GM23338 (cell line): ENCODE measurements around the gene SLX4. TPM values are rescaled to one million over a fixed set of nuclear protein-coding genes. Genes with fewer than 3 reads are reported as not detected.

Source experiments
- ATAC-seq: fragments of 200-7000 bp; cut with Tn5 transposase; 3 replicates; pipeline ENCODE4 v1.9.1; 2020
- DNase-seq: peaks from one replicate; pipeline ENCODE4 v3.0.0-alpha.2; 2015; ENCODE audit warnings: low spot score
- H2AFZ ChIP-seq: fragments of 200-600 bp; sonication (generic); 2 replicates; pipeline ENCODE4 v1.8.0; 2016; ENCODE audit warnings: antibody characterized with exemption, mild to moderate bottlenecking, moderate library complexity
- H3F3A ChIP-seq: fragments of 200-600 bp; sonication (generic); replicated peaks from 2 replicates; pipeline ENCODE4 v1.8.0; 2017; ENCODE audit warnings: antibody characterized with exemption, mixed run types, low read depth
- H3K27ac ChIP-seq: fragments of 200-600 bp; sonication (generic); 2 replicates; pipeline ENCODE4 v1.6.1; 2016; ENCODE audit warnings: low read depth
- H3K27me3 ChIP-seq: fragments of 200-600 bp; sonication (generic); 2 replicates; pipeline ENCODE4 v1.8.0; 2016; ENCODE audit warnings: mild to moderate bottlenecking, mixed run types, moderate library complexity; ENCODE audit not compliant: insufficient read depth
- H3K36me3 ChIP-seq: fragments of 200-600 bp; sonication (generic); 2 replicates; pipeline ENCODE4 v1.8.0; 2016; ENCODE audit warnings: mild to moderate bottlenecking; ENCODE audit not compliant: insufficient read depth
- H3K4me1 ChIP-seq: fragments of 200-600 bp; sonication (generic); 2 replicates; pipeline ENCODE4 v1.8.0; 2016; ENCODE audit warnings: mild to moderate bottlenecking, moderate library complexity; ENCODE audit not compliant: insufficient read depth
- H3K4me2 ChIP-seq: fragments of 200-600 bp; sonication (generic); 2 replicates; pipeline ENCODE4 v1.7.1; 2017; ENCODE audit warnings: mixed run types
- H3K4me3 ChIP-seq: fragments of 200-600 bp; sonication (generic); 2 replicates; pipeline ENCODE4 v1.6.1; 2016; ENCODE audit warnings: mixed run types
- H3K79me2 ChIP-seq: fragments of 200-600 bp; sonication (generic); replicated peaks from 2 replicates; pipeline ENCODE4 v1.8.0; 2017; ENCODE audit warnings: mild to moderate bottlenecking; ENCODE audit not compliant: insufficient read depth
- H3K9me2 ChIP-seq: fragments of 200-600 bp; sonication (generic); 2 replicates; pipeline ENCODE4 v1.8.0; 2017; ENCODE audit not compliant: insufficient read depth
- H4K20me1 ChIP-seq: fragments of 200-600 bp; sonication (generic); replicated peaks from 2 replicates; pipeline ENCODE4 v1.8.0; 2017; ENCODE audit warnings: mild to moderate bottlenecking; ENCODE audit not compliant: insufficient read depth
- H3K27ac Mint-ChIP-seq: 2 replicates; pipeline ENCODE4 v1.8.0; 2020; ENCODE audit warnings: inconsistent platforms, mild to moderate bottlenecking, moderate library complexity, mixed read lengths
- H3K27me3 Mint-ChIP-seq: 3 replicates; pipeline ENCODE4 v1.8.0; 2022; ENCODE audit warnings: low read depth, mild to moderate bottlenecking, moderate library complexity, mixed read lengths, inconsistent platforms; ENCODE audit not compliant: insufficient read depth, poor library complexity
- H3K36me3 Mint-ChIP-seq: 3 replicates; pipeline ENCODE4 v1.8.0; 2021; ENCODE audit warnings: low read depth, mild to moderate bottlenecking, inconsistent platforms, moderate library complexity, mixed read lengths
- H3K4me1 Mint-ChIP-seq: 3 replicates; pipeline ENCODE4 v1.8.0; 2020; ENCODE audit warnings: mild to moderate bottlenecking, inconsistent platforms, mixed read lengths
- H3K4me3 Mint-ChIP-seq: 3 replicates; pipeline ENCODE4 v1.8.0; 2021; ENCODE audit warnings: moderate library complexity, mild to moderate bottlenecking, inconsistent platforms, mixed read lengths
- H3K9me3 Mint-ChIP-seq: 3 replicates; pipeline ENCODE4 v1.8.0; 2020; ENCODE audit warnings: moderate library complexity, mild to moderate bottlenecking, inconsistent platforms, mixed read lengths
- CREB1 ChIP-seq: fragments of 250-450 bp; sonication (Bioruptor Pico); IDR thresholded peaks from 2 replicates; pipeline ENCODE4 v1.5.0; 2020; ENCODE audit warnings: low read depth, mild to moderate bottlenecking, moderate library complexity
- EZH2 ChIP-seq: fragments of 200-600 bp; sonication (generic); IDR thresholded peaks from one replicate; pipeline ENCODE4 v1.8.0; 2017; ENCODE audit warnings: antibody characterized with exemption, mild to moderate bottlenecking, low read depth; ENCODE audit not compliant: unreplicated experiment
- JUNB ChIP-seq: IDR thresholded peaks from one replicate; pipeline ENCODE4 v1.6.1; 2016; ENCODE audit warnings: antibody characterized with exemption; ENCODE audit not compliant: unreplicated experiment
- NANOG ChIP-seq: IDR thresholded peaks from 2 replicates; pipeline ENCODE4 v1.6.1; 2016; ENCODE audit warnings: antibody characterized with exemption, borderline replicate concordance
- POLR2AphosphoS5 ChIP-seq: IDR thresholded peaks from 2 replicates; pipeline ENCODE4 v1.6.1; 2016; ENCODE audit warnings: antibody characterized with exemption, low read depth
- STAT1 ChIP-seq: IDR thresholded peaks from one replicate; pipeline ENCODE4 v1.6.1; 2016; ENCODE audit warnings: antibody characterized with exemption; ENCODE audit not compliant: unreplicated experiment
- ZNF331 ChIP-seq: fragments of 250-450 bp; sonication (Bioruptor Pico); IDR thresholded peaks from 2 replicates; pipeline ENCODE4 v1.5.0; 2020; ENCODE audit warnings: low read depth, mild to moderate bottlenecking, moderate library complexity
- long read RNA-seq: library from polyadenylated mRNA; unstranded; transcript quantifications from one replicate; pipeline ENCODE4 v2.0.0, GENCODE V29; 2020; ENCODE audit not compliant: unreplicated experiment
- polyA plus RNA-seq: library from polyadenylated mRNA; unstranded; fragments of >200 nt; fragmentation: Nextera tagmentation; extraction: Ambion mirVana; gene quantifications from 2 replicates; pipeline ENCODE4 v1.2.1, GENCODE V29; 2016
- total RNA-seq: library from RNA; depleted of rRNA; stranded (reverse); fragments of >200 nt; shearing (Covaris generic); gene quantifications from 2 replicates; pipeline ENCODE4 v1.2.3, GENCODE V29; 2014; rRNA removed

Gene SLX4
- total RNA-seq, result 12.6 and 15.2 TPM in 2 replicates
- polyA plus RNA-seq, result 2.9 and 3.0 TPM in 2 replicates
- long read RNA-seq, result 0 reads

DNA sequence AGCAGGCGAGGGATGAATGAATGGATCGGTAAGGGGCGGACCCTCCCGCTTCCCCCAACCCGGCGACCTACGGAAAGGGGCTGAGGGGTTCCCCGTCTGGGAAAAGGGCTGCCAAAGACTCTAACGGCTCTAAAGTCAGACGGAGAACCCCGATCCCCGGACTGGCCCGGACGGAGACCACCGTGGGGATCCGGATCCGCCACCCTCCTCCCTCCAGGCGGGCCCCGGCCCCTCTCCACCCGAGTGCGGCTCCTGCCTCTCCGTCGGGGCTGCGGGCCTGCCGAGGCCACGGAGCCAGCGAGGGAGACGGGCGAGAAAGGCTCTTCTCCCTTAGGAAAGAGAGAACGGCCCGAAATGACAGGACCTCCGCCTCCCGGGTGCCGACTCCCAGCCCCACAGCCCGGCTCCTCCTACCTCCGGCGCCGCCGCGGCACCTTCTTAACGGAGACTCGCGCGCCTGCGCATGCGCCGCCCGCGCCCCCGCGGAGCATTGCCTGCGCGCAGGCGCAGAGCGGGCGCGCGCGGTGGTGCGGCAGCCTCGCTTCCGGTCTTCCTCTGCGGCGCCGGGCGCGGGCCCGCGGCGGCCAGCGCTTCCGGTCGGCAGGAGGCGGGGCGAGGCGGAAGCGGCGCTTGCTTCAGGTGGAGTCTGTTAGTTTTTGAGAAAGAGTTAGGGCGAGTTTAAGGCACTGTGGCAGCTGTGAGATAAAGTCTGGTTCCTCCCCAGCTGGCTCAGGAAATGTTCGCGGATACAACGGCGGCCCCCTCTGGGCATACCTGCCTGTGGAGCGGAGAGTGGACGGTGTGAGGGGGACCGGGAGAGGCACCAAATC, at the start of gene SLX4:
TSS of gene SLX4 (minus strand) at position 461 of the 830 bp plus-strand sequence. CDS start 2,642 bp downstream, outside the sequence.
- peaks cover 44% of the 10 kb centered on the region for H3K79me2 ChIP-seq
- H3K27me3 Mint-ChIP-seq, result peaks cover 6% of the 10 kb centered on the region
- TF ChIP-seq ZNF331 (no peak), POLR2AphosphoS5 (peak; percentile 73), STAT1 (no peak)

DNA sequence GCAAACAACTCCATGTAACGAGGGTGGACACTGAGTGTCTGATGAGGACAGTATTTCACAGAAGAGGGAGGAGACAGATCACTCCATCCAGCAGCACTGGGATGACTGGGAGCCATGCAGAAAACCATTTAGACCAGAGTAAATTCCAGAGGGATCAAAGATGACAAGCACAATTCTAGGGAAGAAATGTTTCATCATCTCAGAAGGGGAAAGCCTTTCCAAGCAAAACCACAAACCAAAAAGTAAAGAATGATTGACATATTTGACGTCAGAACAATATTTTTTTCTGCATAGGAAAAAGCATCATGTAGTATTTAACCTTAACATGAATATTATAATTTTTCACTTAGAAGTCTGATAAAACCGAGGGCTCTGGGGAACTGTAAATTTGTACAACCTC, 47.8 kb upstream of the SLX4 start:
- Histone ChIP-seq H3K4me1 (no peaks in the 10 kb centered on the region; the same call in 1 of the 2 replicates), H3K79me2 (no peaks in the 10 kb centered on the region), H3K4me3 (no peak overlapping the region), H3K36me3 (peaks cover 25% of the 10 kb centered on the region), H4K20me1 (no peaks in the 10 kb centered on the region; the same call in 1 of the 2 replicates), H3K4me2 (no peak overlapping the region), H3K9me2 (no peaks in the 10 kb centered on the region), H3K27ac (no peak overlapping the region), H2AFZ (no peak overlapping the region), H3F3A (peaks cover 31% of the 10 kb centered on the region; the same call in 1 of the 2 replicates), H3K27me3 (no peaks in the 10 kb centered on the region)
- peaks cover 3% of the 10 kb centered on the region for H3K27me3 Mint-ChIP-seq
- no peak for TF ChIP-seq ZNF331
- no peak overlapping the region for H3K4me3 Mint-ChIP-seq
- H3K4me1 Mint-ChIP-seq, result peaks cover 8% of the 10 kb centered on the region; the same call in 2 of the 3 replicates
- H3K9me3 Mint-ChIP-seq, result no peaks in the 10 kb centered on the region
- DNase-seq (no peak), ATAC-seq (no peak)
- H3K36me3 Mint-ChIP-seq, result peaks cover 89% of the 10 kb centered on the region
- no peak overlapping the region for H3K27ac Mint-ChIP-seq

More for the DNA sequence above, at the start of gene SLX4:
- Mint-ChIP-seq H3K27ac (peak within 1 kb of the TSS; percentile 91), H3K4me3 (peak within 1 kb of the TSS; percentile 96), H3K4me1 (peaks cover 21% of the 10 kb centered on the region), H3K9me3 (no peaks in the 10 kb centered on the region), H3K36me3 (peaks cover 9% of the 10 kb centered on the region; the same call in 2 of the 3 replicates)
- peak within 1 kb of the TSS; percentile 98 for H2AFZ ChIP-seq
- H4K20me1 ChIP-seq, result 0 out of 2 replicates have a peak, but pooled peaks cover 9% of the 10 kb centered on the region
- peak within 1 kb of the TSS; percentile 98 for H3K4me3 ChIP-seq
- peak within 1 kb of the TSS; percentile 96 for H3K4me2 ChIP-seq
- no peaks in the 10 kb centered on the region for H3K36me3 ChIP-seq
- peaks cover 15% of the 10 kb centered on the region; the same call in 1 of the 2 replicates for H3F3A ChIP-seq
- H3K27ac ChIP-seq, result peak within 1 kb of the TSS; percentile 87
- no peaks in the 10 kb centered on the region for H3K27me3 ChIP-seq
- H3K4me1 ChIP-seq, result peaks cover 6% of the 10 kb centered on the region
- peak; percentile 91 for ATAC-seq
- no peaks in the 10 kb centered on the region for H3K9me2 ChIP-seq
- DNase-seq, result peak; percentile 94

DNA sequence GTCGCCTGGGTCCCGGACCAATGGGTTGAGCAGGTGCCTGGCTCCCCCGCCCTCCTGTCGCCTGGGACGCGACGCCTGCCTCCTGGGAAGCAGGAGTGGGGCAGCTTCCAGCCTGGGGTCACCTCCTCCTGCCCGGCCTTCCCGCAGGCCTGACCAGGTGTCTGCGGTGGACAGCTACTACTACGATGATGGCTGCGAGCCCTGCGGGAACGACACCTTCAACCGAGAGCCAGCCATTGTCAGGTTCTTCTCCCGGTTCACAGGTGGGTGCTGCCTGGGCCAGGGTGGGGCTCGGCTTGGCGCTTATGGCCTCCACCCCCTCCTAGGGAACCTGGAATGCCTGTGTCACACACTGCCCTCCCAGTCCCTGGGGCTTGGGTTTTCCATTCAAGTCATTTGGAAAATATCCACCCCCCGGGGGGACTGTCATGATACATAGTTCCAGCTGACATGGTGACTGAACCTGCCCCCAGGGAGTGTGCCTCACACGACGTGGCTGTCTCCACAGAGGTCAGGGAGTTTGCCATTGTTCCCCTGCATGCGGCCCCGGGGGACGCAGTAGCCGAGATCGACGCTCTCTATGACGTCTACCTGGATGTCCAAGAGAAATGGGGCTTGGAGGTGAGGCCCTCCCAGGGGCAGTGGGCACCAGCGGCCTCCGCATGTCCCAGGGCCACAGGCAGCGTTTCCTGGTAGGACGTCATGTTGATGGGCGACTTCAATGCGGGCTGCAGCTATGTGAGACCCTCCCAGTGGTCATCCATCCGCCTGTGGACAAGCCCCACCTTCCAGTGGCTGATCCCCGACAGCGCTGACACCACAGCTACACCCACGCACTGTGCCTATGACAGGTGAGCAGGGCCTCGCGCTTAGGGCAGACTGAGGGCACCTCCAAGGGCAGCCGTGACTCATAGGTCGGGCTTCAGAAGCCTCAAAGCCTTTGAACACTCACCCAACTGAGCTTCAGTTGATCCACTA, 45.4 kb upstream of the SLX4 start:
- H3K9me3 Mint-ChIP-seq, result no peaks in the 10 kb centered on the region
- TF ChIP-seq CREB1 (CRISPR knock-in tag) (no peak), JUNB (no peak), EZH2 (no peak), NANOG (no peak), POLR2AphosphoS5 (no peak)

More for the DNA sequence above, 45.4 kb upstream of the SLX4 start:
- Histone ChIP-seq H2AFZ (no peak overlapping the region), H3K9me2 (no peaks in the 10 kb centered on the region), H3F3A (peaks cover 37% of the 10 kb centered on the region; the same call in 1 of the 2 replicates), H3K27ac (no peak overlapping the region), H3K79me2 (no peaks in the 10 kb centered on the region), H3K36me3 (peaks cover 24% of the 10 kb centered on the region), H3K27me3 (no peaks in the 10 kb centered on the region), H3K4me2 (no peak overlapping the region), H3K4me3 (no peak overlapping the region), H3K4me1 (peaks cover 7% of the 10 kb centered on the region), H4K20me1 (no peaks in the 10 kb centered on the region; the same call in none of the 2 replicates)
- no peak overlapping the region for H3K27ac Mint-ChIP-seq
- peaks cover 84% of the 10 kb centered on the region for H3K36me3 Mint-ChIP-seq
- DNase-seq (no peak), ATAC-seq (no peak)
- no peak overlapping the region for H3K4me3 Mint-ChIP-seq
- peaks cover 15% of the 10 kb centered on the region for H3K27me3 Mint-ChIP-seq
- H3K4me1 Mint-ChIP-seq, result peaks cover 27% of the 10 kb centered on the region; the same call in 2 of the 3 replicates
